Camera-type eye (tissue), 1 donor: ENCODE data around the gene NUP35. TPM values are rescaled to one million over a fixed set of nuclear protein-coding genes. Genes with fewer than 3 reads are reported as not detected.

Source experiments
- total RNA-seq: library from RNA; depleted of rRNA; stranded (reverse); fragments of >200 nt; gene quantifications from one replicate; pipeline ENCODE4 v1.2.3, GENCODE V29; 2014

Gene NUP35, protein sequence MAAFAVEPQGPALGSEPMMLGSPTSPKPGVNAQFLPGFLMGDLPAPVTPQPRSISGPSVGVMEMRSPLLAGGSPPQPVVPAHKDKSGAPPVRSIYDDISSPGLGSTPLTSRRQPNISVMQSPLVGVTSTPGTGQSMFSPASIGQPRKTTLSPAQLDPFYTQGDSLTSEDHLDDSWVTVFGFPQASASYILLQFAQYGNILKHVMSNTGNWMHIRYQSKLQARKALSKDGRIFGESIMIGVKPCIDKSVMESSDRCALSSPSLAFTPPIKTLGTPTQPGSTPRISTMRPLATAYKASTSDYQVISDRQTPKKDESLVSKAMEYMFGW
- total RNA-seq = 39.2 TPM

DNA sequence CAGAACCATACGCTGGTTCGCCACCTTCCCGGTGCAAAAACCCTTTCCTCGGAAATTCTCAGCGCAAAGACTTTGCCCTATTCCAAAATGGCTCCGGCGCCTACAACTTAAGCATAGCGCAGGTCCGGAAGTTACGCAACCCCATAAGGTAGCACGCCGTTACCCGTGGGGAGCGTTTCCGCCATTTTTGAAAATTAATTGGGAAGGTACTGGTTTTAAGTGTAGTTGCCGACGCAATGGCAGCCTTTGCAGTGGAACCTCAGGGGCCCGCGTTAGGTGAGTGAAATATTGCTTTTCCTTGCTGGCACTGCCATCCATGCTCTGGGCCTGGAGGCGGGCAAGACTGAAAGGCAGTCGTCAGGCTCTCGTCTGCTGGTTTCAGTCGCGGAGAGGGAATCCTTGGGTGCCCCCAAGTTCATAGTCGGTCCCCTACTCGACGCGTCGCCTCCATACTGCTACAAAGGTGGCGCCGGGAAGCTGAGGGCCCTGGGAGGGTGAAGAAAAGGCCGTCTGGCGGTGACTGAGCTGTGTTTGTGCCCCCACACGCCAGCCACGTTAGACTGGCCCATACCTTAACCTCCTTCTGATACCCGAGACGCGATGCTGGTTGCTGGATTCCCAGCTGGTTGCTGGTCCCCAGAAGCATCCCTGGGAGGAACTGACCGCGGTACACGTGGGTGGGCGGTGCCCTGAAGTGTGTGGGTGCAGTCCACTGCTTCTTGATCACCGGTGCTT, at the start of gene NUP35:
Gene NUP35 (plus strand): TSS at position 222 of the 735 bp plus-strand sequence. CDS start 15 bp downstream, at position 237.

DNA sequence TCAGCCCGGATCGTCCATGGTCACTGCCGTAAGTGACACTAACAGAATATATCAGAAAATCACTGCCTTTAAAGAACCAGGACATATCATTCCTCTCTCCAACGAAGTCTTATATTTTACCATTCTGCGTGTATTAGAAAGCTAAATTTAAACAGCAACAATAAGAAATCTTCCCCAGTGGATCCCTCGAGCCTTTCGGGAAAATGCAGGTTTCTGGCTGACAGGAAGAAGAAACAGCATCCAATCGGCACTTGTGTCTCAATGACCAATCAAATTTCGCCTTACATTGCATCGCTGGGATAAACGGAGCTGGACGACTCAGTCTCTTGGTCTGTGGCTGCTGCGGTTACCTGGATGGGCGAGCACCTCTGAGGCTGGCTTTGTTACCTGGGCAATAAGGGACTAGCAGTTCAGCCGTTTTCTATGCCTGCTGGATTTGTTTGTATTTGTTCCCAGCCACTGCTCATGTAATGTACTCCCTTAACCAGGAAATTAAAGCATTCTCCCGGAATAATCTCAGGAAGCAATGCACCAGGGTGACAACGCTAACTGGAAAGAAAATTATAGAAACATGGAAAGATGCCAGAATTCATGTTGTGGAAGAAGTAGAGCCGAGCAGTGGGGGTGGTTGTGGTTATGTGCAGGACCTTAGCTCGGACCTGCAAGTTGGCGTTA, 45.6 kb upstream of the NUP35 start, which contains the start of gene DUSP19:
Gene DUSP19 (plus strand): TSS at position 284 of the 675 bp plus-strand sequence. CDS start 187 bp downstream, at position 471.

Other genes with a start within 250 kb of the NUP35 start
- 195 TPM for gene NCKAP1, start 86.0 kb upstream of the NUP35 start, total RNA-seq
- 9.3 TPM for gene DUSP19, start 45.7 kb upstream of the NUP35 start, total RNA-seq